Left ventricle myocardium superior (tissue), 1 donor: Measurements from ENCODE around the gene PCDHB9. TPM values are rescaled to one million over a fixed set of nuclear protein-coding genes. Genes with fewer than 3 reads are reported as not detected.
"Not testable (repeated sequence)": the region's sequence is repeated elsewhere in the genome, so short reads cannot be mapped to it uniquely, and the experiment has no call there.

Experiments
- ATAC-seq: fragments of 200-7000 bp; cut with Tn5 transposase; one replicate; pipeline ENCODE4 v1.9.1; 2020; ENCODE audit warnings: mild to moderate bottlenecking, moderate library complexity
- DNase-seq: peaks from one replicate; pipeline ENCODE4 v3.0.0-alpha.2; 2020
- intact Hi-C: fragments of 100-400 bp; cut with micrococcal nuclease; formaldehyde crosslinking; loops from one replicate; pipeline ENCODE4 v1.11.0; 2022
- total RNA-seq: library from RNA; stranded (reverse); fragmentation: NEBNext Ultra II Directional; extraction: Animal tissue kit (Norgen Biotek cat#: 25700); gene quantifications from one replicate; pipeline ENCODE4 v1.2.1, GENCODE V29; 2021
- donor health status: DM: no; HTN: yes; CAD: no; lungs with severe emphysema.

PCDHB9 gene
- total RNA-seq, 1 donor from 2014 or later = 0.59 TPM

GRCh38 chr5:141182248-141182647 lies 4.7 kb upstream of the PCDHB9 start, which contains the start of gene PCDHB16:
TSS of gene PCDHB16 (plus strand) at chr5:141182387. CDS start at chr5:141182560, 173 bp downstream.
- ATAC-seq = peak; percentile 54
- intact Hi-C loops = no loop called here
- DNase-seq = peak; percentile 37

DNA sequence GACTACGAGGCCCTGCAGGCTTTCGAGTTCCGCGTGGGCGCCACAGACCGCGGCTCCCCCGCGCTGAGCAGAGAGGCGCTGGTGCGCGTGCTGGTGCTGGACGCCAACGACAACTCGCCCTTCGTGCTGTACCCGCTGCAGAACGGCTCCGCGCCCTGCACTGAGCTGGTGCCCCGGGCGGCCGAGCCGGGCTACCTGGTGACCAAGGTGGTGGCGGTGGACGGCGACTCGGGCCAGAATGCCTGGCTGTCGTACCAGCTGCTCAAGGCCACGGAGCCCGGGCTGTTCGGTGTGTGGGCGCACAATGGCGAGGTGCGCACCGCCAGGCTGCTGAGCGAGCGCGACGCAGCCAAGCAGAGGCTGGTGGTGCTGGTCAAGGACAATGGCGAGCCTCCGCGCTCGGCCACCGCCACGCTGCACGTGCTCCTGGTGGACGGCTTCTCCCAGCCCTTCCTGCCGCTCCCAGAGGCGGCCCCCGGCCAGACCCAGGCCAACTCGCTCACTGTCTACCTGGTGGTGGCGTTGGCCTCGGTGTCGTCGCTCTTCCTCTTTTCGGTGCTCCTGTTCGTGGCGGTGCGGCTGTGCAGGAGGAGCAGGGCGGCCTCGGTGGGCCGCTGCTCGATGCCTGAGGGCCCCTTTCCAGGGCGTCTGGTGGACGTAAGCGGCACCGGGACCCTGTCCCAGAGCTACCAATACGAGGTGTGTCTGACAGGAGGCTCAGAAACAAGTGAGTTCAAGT lies 2.7 kb upstream of the PCDHB9 start:
- ATAC-seq, intact Hi-C loops, DNase-seq: not testable (repeated sequence)

- ATAC-seq, DNase-seq, intact Hi-C loops: not testable (repeated sequence)
Observed at GRCh38 chr5:141188682-141189081, 1.7 kb downstream of the PCDHB9 start.

DNA sequence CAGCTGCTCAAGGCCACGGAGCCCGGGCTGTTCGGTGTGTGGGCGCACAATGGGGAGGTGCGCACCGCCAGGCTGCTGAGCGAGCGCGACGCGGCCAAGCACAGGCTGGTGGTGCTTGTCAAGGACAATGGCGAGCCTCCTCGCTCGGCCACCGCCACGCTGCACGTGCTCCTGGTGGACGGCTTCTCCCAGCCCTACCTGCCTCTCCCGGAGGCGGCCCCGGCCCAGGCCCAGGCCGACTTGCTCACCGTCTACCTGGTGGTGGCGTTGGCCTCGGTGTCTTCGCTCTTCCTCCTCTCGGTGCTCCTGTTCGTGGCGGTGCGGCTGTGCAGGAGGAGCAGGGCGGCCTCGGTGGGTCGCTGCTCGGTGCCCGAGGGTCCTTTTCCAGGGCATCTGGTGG lies 2.2 kb downstream of the PCDHB9 start:
- DNase-seq, ATAC-seq, intact Hi-C loops: not testable (repeated sequence)

GRCh38 chr5:141192110-141192725 lies 5.3 kb downstream of the PCDHB9 start, which contains the start of gene PCDHB10:
TSS of gene PCDHB10 (plus strand) at chr5:141192353. CDS start at chr5:141192553, 200 bp downstream.
- DNase-seq (no peak), ATAC-seq (no peak)
- intact Hi-C loops = no loop called here

- DNase-seq, intact Hi-C loops, ATAC-seq: not testable (repeated sequence)
Observed at GRCh38 chr5:141194332-141194731, 7.4 kb downstream of the PCDHB9 start.

- intact Hi-C loops = no loop called here
- no peak for DNase-seq
- no peak for ATAC-seq
Observed at GRCh38 chr5:141196363-141196762, 9.4 kb downstream of the PCDHB9 start.

DNA sequence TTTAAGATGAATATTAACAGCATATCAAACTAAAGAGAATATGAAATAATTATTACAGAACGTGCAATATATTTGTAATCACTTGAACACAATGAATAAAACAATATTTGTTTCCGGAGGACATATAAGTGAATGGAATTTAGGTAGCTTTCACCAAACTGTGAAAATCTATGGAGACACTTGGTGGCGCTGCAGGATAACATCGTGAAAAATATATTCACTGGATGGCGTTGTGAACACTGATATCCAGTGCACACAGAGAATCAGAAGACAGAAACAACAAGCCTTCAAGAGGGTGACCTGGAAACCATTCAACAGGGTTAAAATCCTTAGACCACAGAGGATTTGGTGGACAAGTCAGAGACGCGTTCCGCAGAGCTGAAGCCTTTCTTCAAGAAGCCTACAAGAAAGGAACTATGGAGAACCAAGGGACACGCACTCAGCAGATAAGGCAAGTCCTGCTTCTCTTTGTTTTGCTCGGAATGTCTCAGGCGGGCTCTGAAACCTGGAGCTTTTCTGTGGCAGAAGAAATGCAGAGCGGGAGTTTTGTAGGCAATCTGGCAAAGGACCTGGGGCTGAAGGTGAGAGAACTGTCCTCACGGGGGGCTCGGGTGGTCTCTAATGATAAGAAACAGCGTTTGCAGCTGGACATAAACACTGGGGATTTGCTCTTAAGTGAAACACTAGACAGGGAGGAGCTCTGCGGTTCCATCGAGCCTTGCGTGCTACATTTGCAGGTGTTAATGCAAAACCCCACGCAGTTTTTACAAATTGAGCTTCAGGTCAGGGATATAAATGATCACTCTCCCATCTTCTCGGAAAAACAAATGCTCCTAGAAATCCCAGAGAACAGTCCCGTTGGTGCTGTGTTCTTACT lies 12.6 kb downstream of the PCDHB9 start, which contains the start of gene PCDHB11:
PCDHB11 (plus strand) TSS at position 269 of the 877 bp plus-strand sequence; CDS start at position 417, 148 bp downstream.
- intact Hi-C loops = no loop called here
- DNase-seq = no peak
- ATAC-seq = no peak

- DNase-seq, ATAC-seq, intact Hi-C loops: not testable (repeated sequence)
Observed at GRCh38 chr5:141201126-141201525, 14.2 kb downstream of the PCDHB9 start.

- ATAC-seq, DNase-seq, intact Hi-C loops: not testable (repeated sequence)
Observed at GRCh38 chr5:141201646-141202045, 14.7 kb downstream of the PCDHB9 start.

- peak; percentile 35 for DNase-seq
- intact Hi-C loops = no loop called here
- ATAC-seq = no peak
Observed at GRCh38 chr5:141208478-141208877, 21.5 kb downstream of the PCDHB9 start, which contains the start of gene PCDHB12. TSS of gene PCDHB12 (plus strand) at chr5:141208719. CDS start at chr5:141208908, 189 bp downstream.

DNA sequence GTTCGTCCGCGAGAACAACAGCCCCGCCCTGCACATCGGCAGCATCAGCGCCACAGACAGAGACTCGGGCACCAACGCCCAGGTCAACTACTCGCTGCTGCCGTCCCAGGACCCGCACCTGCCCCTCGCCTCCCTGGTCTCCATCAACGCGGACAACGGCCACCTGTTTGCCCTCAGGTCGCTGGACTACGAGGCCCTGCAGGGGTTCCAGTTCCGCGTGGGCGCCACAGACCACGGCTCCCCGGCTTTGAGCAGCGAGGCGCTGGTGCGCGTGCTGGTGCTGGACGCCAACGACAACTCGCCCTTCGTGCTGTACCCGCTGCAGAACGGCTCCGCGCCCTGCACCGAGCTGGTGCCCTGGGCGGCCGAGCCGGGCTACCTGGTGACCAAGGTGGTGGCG lies 23.3 kb downstream of the PCDHB9 start:
- DNase-seq, intact Hi-C loops, ATAC-seq: not testable (repeated sequence)

- DNase-seq, intact Hi-C loops, ATAC-seq: not testable (repeated sequence)
Observed at GRCh38 chr5:141210849-141211248, 23.9 kb downstream of the PCDHB9 start.

DNA sequence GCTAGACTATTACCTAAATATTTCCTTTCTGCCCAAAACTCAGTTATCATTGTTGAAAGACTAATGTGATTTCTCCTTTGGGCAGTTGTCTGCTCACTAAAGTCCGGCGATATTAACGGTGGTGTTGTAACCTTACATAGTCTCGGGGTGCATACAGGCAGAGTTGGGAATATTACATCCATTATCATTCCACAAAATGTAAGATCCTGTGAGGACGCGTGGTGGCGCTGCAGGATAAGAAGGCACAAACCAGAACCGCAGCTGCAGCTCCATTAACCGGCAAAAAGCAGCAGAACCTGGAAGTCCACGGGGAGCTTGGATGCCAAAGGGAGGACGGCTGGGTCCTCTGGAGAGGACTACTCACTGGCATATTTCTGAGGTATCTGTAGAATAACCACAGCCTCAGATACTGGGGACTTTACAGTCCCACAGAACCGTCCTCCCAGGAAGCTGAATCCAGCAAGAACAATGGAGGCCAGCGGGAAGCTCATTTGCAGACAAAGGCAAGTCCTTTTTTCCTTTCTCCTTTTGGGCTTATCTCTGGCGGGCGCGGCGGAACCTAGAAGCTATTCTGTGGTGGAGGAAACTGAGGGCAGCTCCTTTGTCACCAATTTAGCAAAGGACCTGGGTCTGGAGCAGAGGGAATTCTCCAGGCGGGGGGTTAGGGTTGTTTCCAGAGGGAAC lies 26.8 kb downstream of the PCDHB9 start, which contains the start of gene PCDHB13:
PCDHB13 (plus strand) TSS at position 264 of the 684 bp plus-strand sequence; CDS start at position 469, 205 bp downstream.
- intact Hi-C loops = not testable (repeated sequence)
- DNase-seq (peak; percentile 77), ATAC-seq (peak; percentile 84)

DNA sequence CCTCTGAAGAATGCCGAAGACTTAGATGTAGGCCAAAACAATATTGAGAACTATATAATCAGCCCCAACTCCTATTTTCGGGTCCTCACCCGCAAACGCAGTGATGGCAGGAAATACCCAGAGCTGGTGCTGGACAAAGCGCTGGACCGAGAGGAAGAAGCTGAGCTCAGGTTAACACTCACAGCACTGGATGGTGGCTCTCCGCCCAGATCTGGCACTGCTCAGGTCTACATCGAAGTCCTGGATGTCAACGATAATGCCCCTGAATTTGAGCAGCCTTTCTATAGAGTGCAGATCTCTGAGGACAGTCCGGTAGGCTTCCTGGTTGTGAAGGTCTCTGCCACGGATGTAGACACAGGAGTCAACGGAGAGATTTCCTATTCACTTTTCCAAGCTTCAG lies 27.6 kb downstream of the PCDHB9 start:
- intact Hi-C loops, ATAC-seq, DNase-seq: not testable (repeated sequence)

GRCh38 chr5:141215504-141215903 lies 28.5 kb downstream of the PCDHB9 start:
- DNase-seq, ATAC-seq, intact Hi-C loops: not testable (repeated sequence)

- ATAC-seq, intact Hi-C loops: not testable (repeated sequence)
Observed at GRCh38 chr5:141216035-141216434, 29.1 kb downstream of the PCDHB9 start.

DNA sequence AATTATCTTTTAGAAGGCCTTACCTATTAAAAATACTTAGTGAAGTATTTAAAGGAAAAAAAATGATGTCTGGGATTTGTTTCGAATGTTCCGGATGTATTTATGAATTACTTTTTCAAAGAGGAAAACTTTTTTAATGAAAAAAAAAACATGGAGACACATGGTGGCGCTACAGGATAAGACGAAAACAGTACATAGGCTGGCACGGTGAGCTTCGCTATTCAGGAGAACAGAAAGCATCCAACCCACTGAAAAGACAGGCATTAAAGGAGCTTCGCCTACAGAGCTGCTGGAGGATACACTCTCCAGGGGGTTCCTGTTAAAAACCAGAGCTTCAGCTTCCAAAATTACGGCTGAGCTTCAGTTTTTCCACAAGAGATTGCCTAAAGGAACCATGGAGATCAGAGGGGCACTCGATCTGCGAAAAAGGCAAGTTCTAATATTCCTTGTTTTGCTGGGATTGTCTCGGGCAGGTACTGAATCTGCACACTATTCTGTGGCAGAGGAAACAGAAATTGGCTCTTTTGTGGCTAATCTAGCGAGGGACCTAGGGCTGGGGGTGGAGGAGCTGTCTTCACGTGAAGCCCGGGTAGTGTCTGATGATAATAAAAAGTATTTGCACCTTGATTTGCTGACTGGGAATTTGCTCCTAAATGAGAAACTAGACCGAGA lies 36.3 kb downstream of the PCDHB9 start, which contains the start of gene PCDHB14:
PCDHB14 (plus strand) TSS at position 232 of the 672 bp plus-strand sequence; CDS start at position 395, 163 bp downstream.
- ATAC-seq = no peak
- intact Hi-C loops = no loop called here
- DNase-seq = no peak

More at GRCh38 chr5:141216035-141216434, 29.1 kb downstream of the PCDHB9 start:
- DNase-seq = not testable (repeated sequence)
